ENCODE results near the gene RAD9A. TPM values are rescaled to one million over a fixed set of nuclear protein-coding genes. Genes with fewer than 3 reads are reported as not detected.

RAD9A gene
- total RNA-seq (ENCODE audit: unreplicated experiment) = 12.1 TPM
- long read RNA-seq, partial matches to known transcripts = 0 of 1 reads
- long read RNA-seq, other reads (novel, unspliced or antisense) = 1 of 1 reads

GRCh38 chr11:67391304-67392182 is at the start of gene RAD9A:
TSS of gene RAD9A (plus strand) at chr11:67391986. CDS start at chr11:67392045, 59 bp downstream.
- peaks cover 15% of the 10 kb centered on the region for H3K4me1 Mint-ChIP-seq (ENCODE audit: low read depth, unreplicated experiment)
- peaks cover 14% of the 10 kb centered on the region for H3K27me3 Mint-ChIP-seq (ENCODE audit: unreplicated experiment)
- TF ChIP-seq CTCF (IDR thresholded peaks at IDR 0.05; ENCODE audit: partially characterized antibody, unreplicated experiment) = no peak
- H3K36me3 Mint-ChIP-seq (ENCODE audit: unreplicated experiment) = no peaks in the 10 kb centered on the region
- no peaks in the 10 kb centered on the region for H3K9me3 Mint-ChIP-seq (ENCODE audit: unreplicated experiment)
- peak; percentile 96 for DNase-seq
- peak within 1 kb of the TSS; percentile 86 for H3K27ac Mint-ChIP-seq (ENCODE audit: unreplicated experiment)
- H3K4me3 Mint-ChIP-seq (ENCODE audit: unreplicated experiment) = peak within 1 kb of the TSS; percentile 94

DNA sequence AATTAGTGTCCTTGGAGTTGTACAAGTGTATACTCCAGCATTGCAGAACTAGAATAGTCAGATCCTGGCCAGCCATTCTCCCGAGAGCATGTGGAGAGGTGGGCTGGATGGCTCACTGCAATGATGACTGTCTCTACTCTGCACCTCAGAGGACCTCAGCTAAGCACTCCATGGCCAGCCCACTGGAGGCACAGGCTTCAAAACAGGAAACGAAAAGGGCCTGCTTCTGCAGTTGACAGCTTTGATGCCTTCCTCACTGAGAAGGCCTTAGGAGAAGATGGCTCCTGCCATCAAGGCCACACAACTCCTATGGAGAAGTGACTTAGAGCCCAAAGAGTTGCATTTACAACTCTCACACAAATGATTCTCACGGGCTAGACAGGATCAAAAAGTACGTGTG is 47.5 kb upstream of the RAD9A start:
- H3K27me3 Mint-ChIP-seq (ENCODE audit: unreplicated experiment) = peaks cover 1% of the 10 kb centered on the region
- TF ChIP-seq CTCF (IDR thresholded peaks at IDR 0.05; ENCODE audit: partially characterized antibody, unreplicated experiment) = no peak
- H3K36me3 Mint-ChIP-seq (ENCODE audit: unreplicated experiment) = no peaks in the 10 kb centered on the region
- H3K9me3 Mint-ChIP-seq (ENCODE audit: unreplicated experiment) = peaks cover 1% of the 10 kb centered on the region
- no peak overlapping the region for H3K27ac Mint-ChIP-seq (ENCODE audit: unreplicated experiment)
- peaks cover 12% of the 10 kb centered on the region for H3K4me1 Mint-ChIP-seq (ENCODE audit: low read depth, unreplicated experiment)
- no peak overlapping the region for H3K4me3 Mint-ChIP-seq (ENCODE audit: unreplicated experiment)
- DNase-seq = no peak

DNA sequence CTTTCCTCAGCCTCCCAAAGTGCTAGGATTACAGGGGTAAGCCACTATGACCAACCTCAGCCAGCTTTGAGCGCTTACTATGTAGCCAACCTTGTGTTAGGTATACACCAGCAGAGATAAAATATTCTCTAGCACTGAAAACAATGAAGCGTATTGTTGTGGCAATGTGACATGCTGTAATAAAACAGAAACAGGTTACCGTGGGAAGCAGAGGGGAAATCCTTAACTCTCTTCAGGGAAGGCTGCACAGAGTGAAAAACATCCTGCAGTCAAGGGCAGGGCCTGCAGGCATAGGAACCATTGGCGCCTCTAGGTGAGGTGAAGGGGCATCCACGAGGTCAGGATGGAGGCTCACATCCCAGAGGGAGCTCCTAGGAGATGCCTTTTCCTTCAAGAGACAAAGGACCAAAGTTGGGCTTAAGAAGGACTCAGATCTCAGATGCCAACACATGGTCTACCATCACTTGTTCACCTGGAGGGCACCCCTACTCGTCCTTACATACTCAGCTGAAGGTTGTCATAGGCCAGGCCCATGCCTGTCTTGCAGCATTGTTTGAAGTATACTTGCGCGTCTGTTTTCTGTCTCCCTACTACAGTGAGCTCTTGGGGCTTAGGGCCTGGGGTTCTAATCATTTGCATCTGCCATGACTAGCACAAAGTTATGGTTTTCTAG is 46.4 kb upstream of the RAD9A start:
- Mint-ChIP-seq H3K27ac (ENCODE audit: unreplicated experiment) (no peak overlapping the region), H3K4me1 (ENCODE audit: low read depth, unreplicated experiment) (peaks cover 18% of the 10 kb centered on the region), H3K36me3 (ENCODE audit: unreplicated experiment) (no peaks in the 10 kb centered on the region), H3K27me3 (ENCODE audit: unreplicated experiment) (peaks cover 5% of the 10 kb centered on the region), H3K4me3 (ENCODE audit: unreplicated experiment) (no peak overlapping the region), H3K9me3 (ENCODE audit: unreplicated experiment) (peaks cover 1% of the 10 kb centered on the region)
- DNase-seq = no peak
- no peak for TF ChIP-seq CTCF (IDR thresholded peaks at IDR 0.05; ENCODE audit: partially characterized antibody, unreplicated experiment)

- Mint-ChIP-seq H3K9me3 (ENCODE audit: unreplicated experiment) (peaks cover 1% of the 10 kb centered on the region), H3K36me3 (ENCODE audit: unreplicated experiment) (no peaks in the 10 kb centered on the region), H3K4me1 (ENCODE audit: low read depth, unreplicated experiment) (peaks cover 18% of the 10 kb centered on the region), H3K27me3 (ENCODE audit: unreplicated experiment) (peaks cover 5% of the 10 kb centered on the region), H3K27ac (ENCODE audit: unreplicated experiment) (no peak overlapping the region), H3K4me3 (ENCODE audit: unreplicated experiment) (no peak overlapping the region)
- no peak for DNase-seq
- TF ChIP-seq CTCF (IDR thresholded peaks at IDR 0.05; ENCODE audit: partially characterized antibody, unreplicated experiment) = peak; percentile 43
Measured at GRCh38 chr11:67345920-67346819, 45.6 kb upstream of the RAD9A start.

Measured in glutamatergic neuron (in vitro differentiated cells).